ENCODE measurements around the gene DLGAP1. TPM values are rescaled to one million over a fixed set of nuclear protein-coding genes. Genes with fewer than 3 reads are reported as not detected.

The DLGAP1 gene
- total and polyA plus RNA-seq, 2 of the 13 experiments (the other 11 are each of a cell fraction or from before 2014, with no cell fraction given), result 0.01 TPM; not detected in 1

- TF ChIP-seq, protein P1, sequence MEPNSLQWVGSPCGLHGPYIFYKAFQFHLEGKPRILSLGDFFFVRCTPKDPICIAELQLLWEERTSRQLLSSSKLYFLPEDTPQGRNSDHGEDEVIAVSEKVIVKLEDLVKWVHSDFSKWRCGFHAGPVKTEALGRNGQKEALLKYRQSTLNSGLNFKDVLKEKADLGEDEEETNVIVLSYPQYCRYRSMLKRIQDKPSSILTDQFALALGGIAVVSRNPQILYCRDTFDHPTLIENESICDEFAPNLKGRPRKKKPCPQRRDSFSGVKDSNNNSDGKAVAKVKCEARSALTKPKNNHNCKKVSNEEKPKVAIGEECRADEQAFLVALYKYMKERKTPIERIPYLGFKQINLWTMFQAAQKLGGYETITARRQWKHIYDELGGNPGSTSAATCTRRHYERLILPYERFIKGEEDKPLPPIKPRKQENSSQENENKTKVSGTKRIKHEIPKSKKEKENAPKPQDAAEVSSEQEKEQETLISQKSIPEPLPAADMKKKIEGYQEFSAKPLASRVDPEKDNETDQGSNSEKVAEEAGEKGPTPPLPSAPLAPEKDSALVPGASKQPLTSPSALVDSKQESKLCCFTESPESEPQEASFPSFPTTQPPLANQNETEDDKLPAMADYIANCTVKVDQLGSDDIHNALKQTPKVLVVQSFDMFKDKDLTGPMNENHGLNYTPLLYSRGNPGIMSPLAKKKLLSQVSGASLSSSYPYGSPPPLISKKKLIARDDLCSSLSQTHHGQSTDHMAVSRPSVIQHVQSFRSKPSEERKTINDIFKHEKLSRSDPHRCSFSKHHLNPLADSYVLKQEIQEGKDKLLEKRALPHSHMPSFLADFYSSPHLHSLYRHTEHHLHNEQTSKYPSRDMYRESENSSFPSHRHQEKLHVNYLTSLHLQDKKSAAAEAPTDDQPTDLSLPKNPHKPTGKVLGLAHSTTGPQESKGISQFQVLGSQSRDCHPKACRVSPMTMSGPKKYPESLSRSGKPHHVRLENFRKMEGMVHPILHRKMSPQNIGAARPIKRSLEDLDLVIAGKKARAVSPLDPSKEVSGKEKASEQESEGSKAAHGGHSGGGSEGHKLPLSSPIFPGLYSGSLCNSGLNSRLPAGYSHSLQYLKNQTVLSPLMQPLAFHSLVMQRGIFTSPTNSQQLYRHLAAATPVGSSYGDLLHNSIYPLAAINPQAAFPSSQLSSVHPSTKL (CRISPR knock-in tag; IDR thresholded peaks at IDR 0.05), result no peak
- TF ChIP-seq SNAPC2 (CRISPR knock-in tag; IDR thresholded peaks at IDR 0.05), result no peak
- no peak for TF ChIP-seq HNRNPK (IDR thresholded peaks at IDR 0.05; ENCODE audit: low read depth, low read length, poor library complexity, severe bottlenecking)
- TF ChIP-seq, protein P2, sequence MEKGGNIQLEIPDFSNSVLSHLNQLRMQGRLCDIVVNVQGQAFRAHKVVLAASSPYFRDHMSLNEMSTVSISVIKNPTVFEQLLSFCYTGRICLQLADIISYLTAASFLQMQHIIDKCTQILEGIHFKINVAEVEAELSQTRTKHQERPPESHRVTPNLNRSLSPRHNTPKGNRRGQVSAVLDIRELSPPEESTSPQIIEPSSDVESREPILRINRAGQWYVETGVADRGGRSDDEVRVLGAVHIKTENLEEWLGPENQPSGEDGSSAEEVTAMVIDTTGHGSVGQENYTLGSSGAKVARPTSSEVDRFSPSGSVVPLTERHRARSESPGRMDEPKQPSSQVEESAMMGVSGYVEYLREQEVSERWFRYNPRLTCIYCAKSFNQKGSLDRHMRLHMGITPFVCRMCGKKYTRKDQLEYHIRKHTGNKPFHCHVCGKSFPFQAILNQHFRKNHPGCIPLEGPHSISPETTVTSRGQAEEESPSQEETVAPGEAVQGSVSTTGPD (CRISPR knock-in tag; IDR thresholded peaks at IDR 0.05), result no peak
These were observed 96.5 kb downstream of the DLGAP1 start (continued) for GRCh38 chr18:4358618-4359017.

DNA sequence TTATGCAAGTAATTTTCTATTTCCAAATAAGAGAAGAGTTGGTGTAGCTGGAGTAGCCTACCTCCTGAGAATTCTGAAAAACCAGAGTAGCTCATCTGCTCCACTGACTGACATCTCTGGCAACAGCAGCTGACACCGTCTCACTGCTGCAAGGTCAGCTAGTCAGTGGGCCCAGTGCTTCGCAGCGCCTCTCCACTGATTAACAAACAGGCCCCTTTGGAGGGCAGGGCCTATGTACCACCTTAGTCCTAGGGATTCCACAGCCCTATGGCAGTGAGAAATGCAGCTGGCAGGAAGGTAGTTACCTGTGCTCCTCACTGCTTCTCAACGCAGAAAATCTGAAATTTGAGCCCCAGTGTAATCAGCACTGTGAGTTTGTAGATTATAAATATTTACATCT lies 97.5 kb downstream of the DLGAP1 start:
- in situ Hi-C loops (cut with HindIII; ENCODE audit: extremely low pct_ligation_motif_present, low pct_unique_long_range_greater_than_20kb), result no loop called here
- Histone ChIP-seq H3K9me3 (ENCODE audit: low read length) (no peaks in the 10 kb centered on the region), H3K36me3 (replicated peaks in 1 of 2; ENCODE audit: control insufficient read depth in 1 of 2, insufficient read depth in 2 of 2, low read length in 2 of 2) (no peaks in the 10 kb centered on the region), H3K9ac (ENCODE audit: insufficient read depth, low read depth, low read length) (no peak overlapping the region), H3K4me2 (ENCODE audit: low read depth, low read length) (no peak overlapping the region), H3K79me2 (ENCODE audit: insufficient read depth, low read length) (no peaks in the 10 kb centered on the region), H3K27ac (ENCODE audit: extremely low read length, insufficient read depth, low read length) (no peak overlapping the region), H3K27me3 (ENCODE audit: control insufficient read depth in 1 of 2, insufficient read depth in 2 of 2, low read length in 2 of 2) (peaks cover 0 to 3% of the 10 kb centered on the region in 2 experiments; a peak in 1 of 5 replicates), H3K4me1 (ENCODE audit: insufficient read depth, low read length) (no peaks in the 10 kb centered on the region), H2AFZ (ENCODE audit: low read length) (no peak overlapping the region), H4K20me1 (ENCODE audit: insufficient read depth, low read length) (no peaks in the 10 kb centered on the region), H3K4me3 (replicated peaks in 1 of 3; ENCODE audit: insufficient read depth in 1 of 3, low read depth in 2 of 3, low read length in 3 of 3) (no peak overlapping the region)
- POLR2A ChIA-PET, result no interaction called here
- WGBS (ENCODE audit: low lambda C conversion rate), result 0% methylated on average over 1 of the region's 4 CpGs
- BruUV-seq (replicated peaks), result no TSS peak
- no peak for DNase-seq (ENCODE audit: low spot score)
- ATAC-seq, result no peak
- no peak for FAIRE-seq
- intact Hi-C loops (cut with micrococcal nuclease; ENCODE audit: unreplicated experiment), result no loop called here
- CTCF ChIA-PET (ENCODE audit: low intra/inter-chr PET ratio, low total read pairs), result no interaction called here
- TF ChIP-seq ZNF34 (CRISPR knock-in tag; IDR thresholded peaks at IDR 0.05; ENCODE audit: borderline replicate concordance), result no peak
- TF ChIP-seq ZNF253 (CRISPR knock-in tag; IDR thresholded peaks at IDR 0.05; ENCODE audit: borderline replicate concordance), result no peak
- TF ChIP-seq, protein P3, sequence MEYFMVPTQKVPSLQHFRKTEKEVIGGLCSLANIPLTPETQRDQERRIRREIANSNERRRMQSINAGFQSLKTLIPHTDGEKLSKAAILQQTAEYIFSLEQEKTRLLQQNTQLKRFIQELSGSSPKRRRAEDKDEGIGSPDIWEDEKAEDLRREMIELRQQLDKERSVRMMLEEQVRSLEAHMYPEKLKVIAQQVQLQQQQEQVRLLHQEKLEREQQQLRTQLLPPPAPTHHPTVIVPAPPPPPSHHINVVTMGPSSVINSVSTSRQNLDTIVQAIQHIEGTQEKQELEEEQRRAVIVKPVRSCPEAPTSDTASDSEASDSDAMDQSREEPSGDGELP (IDR thresholded peaks at IDR 0.05; ENCODE audit: borderline replicate concordance, low read depth), result no peak
- TF ChIP-seq CREBL2 (CRISPR knock-in tag; IDR thresholded peaks at IDR 0.05; ENCODE audit: borderline replicate concordance), result no peak
- TF ChIP-seq, protein P4, sequence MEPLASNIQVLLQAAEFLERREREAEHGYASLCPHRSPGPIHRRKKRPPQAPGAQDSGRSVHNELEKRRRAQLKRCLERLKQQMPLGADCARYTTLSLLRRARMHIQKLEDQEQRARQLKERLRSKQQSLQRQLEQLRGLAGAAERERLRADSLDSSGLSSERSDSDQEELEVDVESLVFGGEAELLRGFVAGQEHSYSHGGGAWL (CRISPR knock-in tag; IDR thresholded peaks at IDR 0.05), result no peak
- no peak for TF ChIP-seq PRDM4 (CRISPR knock-in tag; IDR thresholded peaks at IDR 0.05; ENCODE audit: borderline replicate concordance)
- TF ChIP-seq TBL1XR1 (IDR thresholded peaks at IDR 0.05; ENCODE audit: borderline replicate concordance, low read length, partially characterized antibody), result no peak
- no peak for TF ChIP-seq FOXK2 (IDR thresholded peaks at IDR 0.05)
- TF ChIP-seq GTF2F1 (IDR thresholded peaks at IDR 0.05; ENCODE audit: low read length), result no peak
- no peak for TF ChIP-seq SMYD3 (CRISPR knock-in tag; IDR thresholded peaks at IDR 0.05)

Measured in HepG2 (cell line).